Mammary epithelial cell (primary cell): ENCODE results near the gene SERPINB6.

Experiments used
- CTCF ChIP-seq, 2 donors: IDR thresholded peaks in 1 of 2; conservative IDR thresholded peaks in 1 of 2; 2 replicates each; pipeline ENCODE4 v1.5.1; 2011 to 2012; ENCODE audit warnings: inconsistent platforms in 2 of 2, low read length in 2 of 2, mild to moderate bottlenecking in 2 of 2, control low read depth in 1 of 2, low read depth in 1 of 2; ENCODE audit not compliant: insufficient read depth in 1 of 2; ENCODE audit errors: extremely low read depth in 1 of 2
- EZH2 ChIP-seq: IDR thresholded peaks from 2 replicates; pipeline ENCODE4 v1.6.1; 2012; ENCODE audit warnings: low read length, inconsistent platforms, borderline replicate concordance

GRCh38 chr6:2977799-2978590, 6.6 kb upstream of the SERPINB6 start:
- TF ChIP-seq CTCF (conservative IDR thresholded peaks at IDR 0.05 in 1 of 2, IDR thresholded peaks at IDR 0.05 in 1 of 2; ENCODE audit: extremely low read depth in 1 of 2, insufficient read depth in 1 of 2, low read depth in 1 of 2, low read length in 2 of 2) = no peak
- TF ChIP-seq EZH2 = no peak
